LNCAP (cell line): ENCODE results near the gene ACBD5.
A peak's percentile ranks its signal among the peaks of the same experiment; 100 is the strongest.

ENCODE experiments used
- CTCF ChIP-seq: fragments of 450-650 bp; IDR thresholded peaks from 2 replicates; pipeline ENCODE4 v1.5.1; 2017; ENCODE audit warnings: mild to moderate bottlenecking

Gene ACBD5

DNA sequence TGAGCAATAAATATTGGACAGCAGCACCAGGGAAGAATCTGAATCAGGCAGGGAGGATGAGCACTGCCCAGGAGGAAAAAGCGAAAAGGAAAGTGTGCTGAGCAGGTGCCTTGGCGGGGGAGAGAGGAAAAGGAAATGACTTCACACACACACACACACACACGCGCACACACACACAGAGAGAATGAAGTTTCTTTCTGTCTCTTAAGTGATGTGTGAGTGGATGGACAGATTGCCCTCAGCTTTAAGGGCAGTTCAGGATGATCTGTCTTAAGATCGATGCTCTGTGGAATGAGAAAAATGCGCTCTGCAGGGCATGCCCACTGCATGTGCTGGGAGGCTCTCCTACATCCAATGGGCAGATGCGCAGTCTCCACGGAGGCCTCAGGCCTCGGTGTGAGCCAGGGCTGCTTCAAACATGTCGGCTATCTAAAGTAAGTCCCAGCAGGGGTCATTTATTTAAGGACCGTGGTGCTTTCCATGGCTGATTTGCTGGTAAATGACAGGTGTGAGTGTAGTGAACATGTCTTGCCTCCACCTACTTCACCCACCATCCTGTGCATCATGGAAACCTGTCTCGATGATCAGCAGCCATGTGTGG, 2.5 kb upstream of the ACBD5 start:
- TF ChIP-seq CTCF = no peak

DNA sequence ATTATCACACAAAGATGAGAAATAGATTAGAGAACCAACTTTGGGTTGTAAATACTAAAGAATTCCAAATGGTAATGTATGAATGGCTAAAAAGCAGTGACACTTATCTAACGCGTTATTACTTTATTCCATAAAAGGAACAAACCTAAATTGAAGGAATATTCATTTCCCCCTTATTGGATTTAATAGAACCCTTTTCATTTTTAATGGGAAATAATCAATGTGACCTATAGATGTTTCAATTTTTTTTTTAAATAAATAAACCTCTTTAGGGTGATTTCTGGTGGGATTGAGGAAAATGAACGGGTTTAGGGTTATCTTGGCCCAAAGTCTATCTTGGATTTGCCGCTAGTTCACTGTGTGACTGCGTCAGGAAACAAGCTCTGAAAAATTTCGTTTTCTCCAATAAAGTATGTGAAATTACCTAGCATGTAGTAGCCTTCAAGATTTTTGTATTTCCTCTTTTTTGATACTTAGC, 1.9 kb upstream of the ACBD5 start:
- no peak for TF ChIP-seq CTCF

DNA sequence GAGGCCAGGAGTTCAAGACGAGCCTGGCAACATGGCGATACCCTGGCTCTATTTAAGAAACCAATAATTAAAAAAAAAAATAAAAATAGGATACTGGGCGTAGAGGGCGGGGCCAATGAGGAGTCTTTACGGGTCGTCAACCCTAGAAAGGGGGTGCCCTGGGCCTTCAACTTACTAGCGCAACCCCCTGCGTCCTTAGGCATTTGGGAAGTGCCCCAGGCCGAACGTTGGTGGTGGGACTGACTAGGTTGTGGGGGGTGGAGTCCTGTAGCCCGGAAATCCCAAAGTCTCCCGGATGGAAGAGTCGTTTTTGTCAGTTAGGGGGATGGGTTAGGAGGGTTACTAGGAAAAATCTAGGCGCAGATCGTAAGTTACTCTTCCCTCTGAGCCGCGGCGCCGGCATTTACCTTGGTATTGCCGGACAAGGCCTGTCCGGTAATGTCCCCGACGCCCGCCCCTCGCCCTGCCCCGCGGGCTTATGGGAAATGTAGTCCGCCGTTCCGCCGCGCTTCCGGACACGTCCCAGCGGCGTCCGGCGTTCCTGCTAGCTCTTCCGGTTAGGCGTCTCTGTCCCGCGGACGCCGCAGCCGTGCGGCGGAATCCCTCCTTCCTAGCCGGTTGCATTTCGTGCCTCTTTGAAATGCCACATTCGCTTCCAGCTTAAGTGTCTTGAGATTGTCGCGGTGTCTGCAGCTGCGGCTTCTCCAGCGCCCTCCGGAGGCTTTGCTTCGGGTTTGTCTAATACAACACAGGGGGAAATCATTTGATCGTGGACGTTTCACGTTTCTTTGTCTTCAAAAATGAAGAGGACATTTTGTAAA, 1.3 kb upstream of the ACBD5 start:
- peak; percentile 29; the same call in 1 of the 2 replicates for TF ChIP-seq CTCF

- TF ChIP-seq CTCF = no peak
Observed at GRCh38 chr10:27241010-27241651, 534 bp upstream of the ACBD5 start.

DNA sequence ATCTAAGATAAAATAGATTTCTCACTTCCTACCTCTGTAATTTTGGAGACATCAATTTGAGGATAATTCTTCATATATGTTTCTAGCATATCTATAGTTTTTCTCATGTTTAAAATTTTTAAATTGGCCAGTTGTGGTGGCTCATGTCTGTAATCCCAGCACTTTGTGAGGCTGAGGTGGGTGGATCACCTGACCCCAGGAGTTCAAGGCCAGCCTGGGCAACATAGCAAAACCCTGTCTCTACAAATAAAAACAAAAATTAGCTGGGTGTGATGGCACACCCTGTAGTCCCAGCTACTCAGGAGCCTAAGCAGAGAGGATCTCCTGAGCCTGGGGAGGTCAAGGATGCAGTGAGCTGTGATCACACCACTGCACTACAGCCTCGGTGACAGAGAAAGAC, 4.9 kb downstream of the ACBD5 start:
- TF ChIP-seq CTCF = no peak

GRCh38 chr10:27230022-27230421, 10.6 kb downstream of the ACBD5 start:
- no peak for TF ChIP-seq CTCF

DNA sequence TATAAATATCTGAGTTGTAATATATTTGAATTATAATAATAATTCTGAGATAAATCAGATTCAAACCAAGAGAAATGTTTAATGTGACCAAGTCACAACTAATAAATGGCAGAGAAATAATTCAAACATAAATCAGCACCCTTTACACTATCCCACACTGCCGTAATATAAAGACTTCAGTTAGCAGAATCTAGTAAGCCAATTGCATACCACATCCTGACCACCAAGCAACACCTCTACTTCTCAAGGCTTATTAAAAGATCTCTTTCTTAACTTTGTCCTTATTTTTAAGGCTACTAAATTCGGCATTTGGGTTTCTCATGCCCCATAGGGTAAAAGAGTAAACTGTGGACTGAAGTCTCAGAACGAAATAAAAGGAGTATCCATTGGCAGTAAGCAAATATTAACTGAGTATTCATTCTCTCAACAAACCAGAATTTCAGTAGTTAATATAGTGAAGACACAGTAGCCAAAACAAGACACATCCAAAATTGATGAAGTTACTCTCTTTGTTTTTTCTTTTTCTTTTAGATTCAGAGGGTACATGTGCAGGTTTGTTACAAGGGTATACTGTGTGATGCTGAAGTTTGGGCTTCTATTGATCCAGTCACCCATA, 14.8 kb downstream of the ACBD5 start:
- no peak for TF ChIP-seq CTCF
